BE2C (cell line): ENCODE measurements around the gene ZMAT1.

ENCODE experiments used
- DNase-seq: peaks from one replicate; pipeline ENCODE4 v3.0.0-alpha.2; 2020
- H3K27me3 ChIP-seq: fragments of 250-450 bp; sonication (Bioruptor Pico); 2 replicates; pipeline ENCODE4 v1.5.1; 2020; ENCODE audit warnings: mild to moderate bottlenecking
- H3K36me3 ChIP-seq: fragments of 250-450 bp; sonication (Bioruptor Pico); 2 replicates; pipeline ENCODE4 v1.5.1; 2020; ENCODE audit warnings: mild to moderate bottlenecking
- H3K4me1 ChIP-seq: fragments of 250-450 bp; sonication (Bioruptor Pico); 2 replicates; pipeline ENCODE4 v1.5.1; 2020
- H3K4me3 ChIP-seq: 2 replicates; pipeline ENCODE4 v1.5.1; 2011; ENCODE audit warnings: low read depth, low read length
- H3K9me3 ChIP-seq: fragments of 250-450 bp; sonication (Bioruptor Pico); 2 replicates; pipeline ENCODE4 v1.5.1; 2020
- CTCF ChIP-seq: IDR thresholded peaks from 2 replicates; pipeline ENCODE4 v1.5.1; 2012; ENCODE audit warnings: mild to moderate bottlenecking, low read depth, low read length

Gene ZMAT1

GRCh38 chrX:101906136-101906796, 25.6 kb downstream of the ZMAT1 start:
- Histone ChIP-seq H3K27me3 (no peaks in the 10 kb centered on the region), H3K4me3 (no peak overlapping the region), H3K4me1 (no peaks in the 10 kb centered on the region), H3K9me3 (no peaks in the 10 kb centered on the region), H3K36me3 (no peaks in the 10 kb centered on the region)
- no peak for TF ChIP-seq CTCF
- no peak for DNase-seq

- no peaks in the 10 kb centered on the region for H3K4me1 ChIP-seq
Measured at GRCh38 chrX:101904996-101905395, 26.8 kb downstream of the ZMAT1 start.

More at GRCh38 chrX:101904996-101905395, 26.8 kb downstream of the ZMAT1 start:
- no peak for TF ChIP-seq CTCF
- Histone ChIP-seq H3K27me3 (no peaks in the 10 kb centered on the region), H3K9me3 (no peaks in the 10 kb centered on the region), H3K4me3 (no peak overlapping the region), H3K36me3 (no peaks in the 10 kb centered on the region)
- no peak for DNase-seq
